GM23248 (cell line): ENCODE results near the gene METTL4. TPM values are rescaled to one million over a fixed set of nuclear protein-coding genes. Genes with fewer than 3 reads are reported as not detected.

Experiments used
- DNase-seq: peaks from one replicate; pipeline ENCODE4 v3.0.0-alpha.2; 2015
- H2AFZ ChIP-seq: fragments of 200-600 bp; sonication (generic); 2 replicates; pipeline ENCODE4 v1.6.1; 2016; ENCODE audit warnings: antibody characterized with exemption
- H3F3A ChIP-seq: fragments of 200-600 bp; sonication (generic); 2 replicates; pipeline ENCODE4 v1.6.1; 2016; ENCODE audit warnings: mild to moderate bottlenecking, antibody characterized with exemption, mixed run types; ENCODE audit not compliant: insufficient read depth
- H3K27ac ChIP-seq: fragments of 200-600 bp; sonication (generic); 2 replicates; pipeline ENCODE4 v1.5.1; 2016; ENCODE audit warnings: mild to moderate bottlenecking
- H3K27me3 ChIP-seq: fragments of 200-600 bp; sonication (generic); replicated peaks from 2 replicates; pipeline ENCODE4 v1.6.1; 2016; ENCODE audit warnings: mild to moderate bottlenecking; ENCODE audit not compliant: insufficient read depth
- H3K36me3 ChIP-seq: fragments of 200-600 bp; sonication (generic); 2 replicates; pipeline ENCODE4 v1.6.1; 2016; ENCODE audit warnings: low read depth, mild to moderate bottlenecking
- H3K4me1 ChIP-seq: fragments of 200-600 bp; sonication (generic); 2 replicates; pipeline ENCODE4 v1.6.1; 2016; ENCODE audit warnings: mild to moderate bottlenecking; ENCODE audit not compliant: insufficient read depth
- H3K4me2 ChIP-seq: fragments of 200-600 bp; sonication (generic); one replicate; pipeline ENCODE4 v1.6.1; 2016; ENCODE audit warnings: mild to moderate bottlenecking; ENCODE audit not compliant: unreplicated experiment
- H3K4me3 ChIP-seq: fragments of 200-600 bp; sonication (generic); 2 replicates; pipeline ENCODE4 v1.5.1; 2016; ENCODE audit warnings: mild to moderate bottlenecking
- H3K79me2 ChIP-seq: fragments of 200-600 bp; sonication (generic); 2 replicates; pipeline ENCODE4 v1.6.1; 2016; ENCODE audit warnings: mild to moderate bottlenecking; ENCODE audit not compliant: insufficient read depth
- H3K9ac ChIP-seq: fragments of 200-600 bp; sonication (generic); 2 replicates; pipeline ENCODE4 v1.6.1; 2016; ENCODE audit warnings: mild to moderate bottlenecking
- H3K9me2 ChIP-seq: fragments of 200-600 bp; sonication (generic); 2 replicates; pipeline ENCODE4 v1.6.1; 2016; ENCODE audit warnings: mixed run types, mild to moderate bottlenecking, moderate library complexity; ENCODE audit not compliant: insufficient read depth
- H3K9me3 ChIP-seq: fragments of 200-600 bp; sonication (generic); one replicate; pipeline ENCODE4 v1.6.1; 2017; ENCODE audit warnings: low read depth
- H4K20me1 ChIP-seq: fragments of 200-600 bp; sonication (generic); 2 replicates; pipeline ENCODE4 v1.6.0; 2016; ENCODE audit not compliant: insufficient read depth
- EZH2 ChIP-seq: fragments of 200-600 bp; sonication (generic); IDR thresholded peaks from 2 replicates; pipeline ENCODE4 v1.6.1; 2018; ENCODE audit warnings: antibody characterized with exemption, mild to moderate bottlenecking; ENCODE audit not compliant: insufficient read depth, poor library complexity, severe bottlenecking
- EZH2phosphoT487 ChIP-seq: fragments of 200-600 bp; sonication (generic); IDR thresholded peaks from 2 replicates; pipeline ENCODE4 v1.6.1; 2018; ENCODE audit warnings: antibody characterized with exemption, moderate library complexity, mild to moderate bottlenecking, low read depth; ENCODE audit not compliant: insufficient read depth
- WGBS, 2 experiments: methylation state at CpG; one replicate each; pipeline ENCODE4 v1.1.6; 2015 to 2017; ENCODE audit warnings: low lambda C conversion rate in 2 of 2, low coverage in 1 of 2; ENCODE audit errors: missing lambda C conversion rate in 2 of 2; 5-methylcytosine and 5-hydroxymethylcytosine counted together
- in situ Hi-C: fragments of 300-500 bp; cut with MboI; formaldehyde crosslinking; loops from 2 replicates; pipeline ENCODE4 v1.15.0; 2020
- polyA plus RNA-seq: library from polyadenylated mRNA; unstranded; fragments of >200 nt; fragmentation: Nextera tagmentation; extraction: Ambion mirVana; gene quantifications from 2 replicates; pipeline ENCODE4 v1.2.1, GENCODE V29; 2016
- total RNA-seq: library from RNA; depleted of rRNA; stranded (reverse); fragments of >200 nt; shearing (Covaris generic); gene quantifications from 2 replicates; pipeline ENCODE4 v1.2.3, GENCODE V29; 2014

The METTL4 gene
- total and polyA plus RNA-seq, 2 experiments from 2014 or later, result 5.6 to 9.9 TPM

DNA sequence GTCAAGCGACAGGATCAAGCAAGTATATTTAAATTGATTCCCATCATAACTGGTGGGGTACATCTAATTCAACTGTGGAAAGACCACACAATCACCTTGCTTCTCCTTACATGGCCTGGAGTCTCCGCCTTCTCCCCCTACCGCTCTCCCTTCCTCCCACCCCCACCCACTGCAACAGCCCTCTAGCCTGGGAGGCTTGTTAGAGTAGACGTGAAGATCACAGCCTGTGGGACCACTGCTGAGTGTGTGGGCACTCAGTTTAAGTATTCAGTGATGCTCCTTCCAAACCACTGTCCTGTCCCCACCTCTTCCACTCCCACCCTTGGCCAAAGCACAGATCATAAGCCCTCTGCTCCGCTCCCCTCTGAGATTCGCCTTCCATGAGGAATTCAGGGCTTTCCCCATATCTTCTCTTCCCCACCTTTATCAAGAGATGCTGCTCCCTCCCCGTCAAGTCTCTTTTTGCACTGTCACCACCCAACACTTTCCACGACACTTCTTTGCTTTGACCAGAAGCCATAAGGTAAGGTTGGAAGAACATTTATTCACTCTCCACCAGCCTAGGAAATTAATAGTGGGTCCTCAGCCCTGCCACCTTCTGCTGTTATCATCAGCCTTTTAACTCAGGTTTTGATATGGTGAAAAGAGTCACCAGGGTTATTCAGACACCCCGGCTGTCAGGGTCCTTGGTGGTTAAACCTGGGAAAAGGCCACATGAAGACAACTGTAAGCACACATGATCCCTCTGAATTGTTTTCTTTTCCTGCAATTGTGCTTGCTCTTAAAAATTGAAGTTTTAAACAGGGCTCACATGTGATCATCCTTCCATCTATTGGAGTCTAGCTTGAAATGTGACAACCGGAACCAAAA is 1.7 kb downstream of the METTL4 start:
- no peaks in the 10 kb centered on the region for H3K27me3 ChIP-seq
- in situ Hi-C loops, result no loop called here
- peak overlapping the region; percentile 89 for H3K4me2 ChIP-seq
- no peaks in the 10 kb centered on the region for H3K9me2 ChIP-seq
- H3K4me1 ChIP-seq, result peaks cover 30% of the 10 kb centered on the region
- no peaks in the 10 kb centered on the region; the same call in 1 of the 2 replicates for H3K36me3 ChIP-seq
- H3K9ac ChIP-seq, result peak overlapping the region; percentile 91
- WGBS, 2 experiments, result 82 to 90% methylated on average over 8 to 10 of the region's 10 CpGs
- DNase-seq, result no peak
- peaks cover 75% of the 10 kb centered on the region for H3K79me2 ChIP-seq
- H3K27ac ChIP-seq, result no peak overlapping the region
- H3K4me3 ChIP-seq, result peak overlapping the region; percentile 95
- H3F3A ChIP-seq, result 0 out of 2 replicates have a peak, but pooled peaks cover 5% of the 10 kb centered on the region
- peak overlapping the region; percentile 97 for H2AFZ ChIP-seq
- H3K9me3 ChIP-seq, result no peaks in the 10 kb centered on the region
- TF ChIP-seq EZH2phosphoT487 (no peak), EZH2 (no peak)
- H4K20me1 ChIP-seq, result no peaks in the 10 kb centered on the region

DNA sequence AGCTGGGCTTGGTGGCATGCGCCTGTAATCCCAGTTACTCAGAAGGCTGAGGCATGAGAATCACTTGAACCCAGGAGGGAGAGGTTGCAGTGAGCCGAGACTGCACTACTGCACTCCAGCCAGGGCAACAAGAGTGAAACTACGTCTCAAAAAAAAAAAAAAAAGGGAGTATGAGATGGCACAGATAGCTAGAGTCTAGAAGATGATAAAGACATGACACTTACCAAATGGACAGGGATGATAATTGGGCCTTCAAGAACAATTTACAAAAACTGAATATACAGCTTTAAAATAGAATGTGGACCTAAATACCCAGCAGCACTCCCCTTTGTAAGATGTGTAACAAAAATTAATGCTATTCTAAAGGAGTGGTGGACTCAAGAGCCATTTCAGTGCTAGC is 2.7 kb downstream of the METTL4 start:
- Histone ChIP-seq H3K27ac (no peak overlapping the region), H3K4me2 (no peak overlapping the region), H3K4me1 (peaks cover 23% of the 10 kb centered on the region), H3K4me3 (no peak overlapping the region), H3K9me2 (no peaks in the 10 kb centered on the region), H3F3A (0 out of 2 replicates have a peak, but pooled peaks cover 5% of the 10 kb centered on the region), H3K9ac (no peak overlapping the region), H3K9me3 (no peaks in the 10 kb centered on the region), H3K27me3 (no peaks in the 10 kb centered on the region), H3K36me3 (no peaks in the 10 kb centered on the region; the same call in none of the 2 replicates), H2AFZ (no peak overlapping the region), H3K79me2 (peaks cover 65% of the 10 kb centered on the region), H4K20me1 (no peaks in the 10 kb centered on the region)
- 82 to 85% methylated on average over 3 of the region's 3 CpGs for WGBS, 2 experiments
- TF ChIP-seq EZH2phosphoT487, result no peak
- TF ChIP-seq EZH2, result no peak
- in situ Hi-C loops, result no loop called here
- DNase-seq, result no peak

- TF ChIP-seq EZH2phosphoT487 (no peak), EZH2 (no peak)
- DNase-seq, result no peak
- Histone ChIP-seq H3K9me3 (no peaks in the 10 kb centered on the region), H3K36me3 (no peaks in the 10 kb centered on the region; the same call in none of the 2 replicates), H3K27ac (no peak overlapping the region), H4K20me1 (no peaks in the 10 kb centered on the region), H3K4me2 (no peak overlapping the region), H3K9ac (no peak overlapping the region), H3K4me1 (peaks cover 19% of the 10 kb centered on the region), H2AFZ (no peak overlapping the region), H3K27me3 (no peaks in the 10 kb centered on the region), H3K9me2 (no peaks in the 10 kb centered on the region), H3K4me3 (no peak overlapping the region), H3F3A (0 out of 2 replicates have a peak, but pooled peaks cover 5% of the 10 kb centered on the region), H3K79me2 (peaks cover 60% of the 10 kb centered on the region)
- 77 to 83% methylated on average over 6 of the region's 6 CpGs for WGBS, 2 experiments
- in situ Hi-C loops, result no loop called here
Measured at GRCh38 chr18:2568129-2568528, 3.2 kb downstream of the METTL4 start.

GRCh38 chr18:2564373-2564772 is 6.9 kb downstream of the METTL4 start:
- no peaks in the 10 kb centered on the region for H4K20me1 ChIP-seq
- no peak for TF ChIP-seq EZH2phosphoT487
- H3F3A ChIP-seq, result no peaks in the 10 kb centered on the region
- H3K4me2 ChIP-seq, result no peak overlapping the region
- DNase-seq, result no peak
- no peaks in the 10 kb centered on the region for H3K4me1 ChIP-seq
- in situ Hi-C loops, result no loop called here
- no peaks in the 10 kb centered on the region for H3K9me2 ChIP-seq
- no peak overlapping the region for H3K9ac ChIP-seq
- no peak overlapping the region for H3K4me3 ChIP-seq
- H3K27me3 ChIP-seq, result no peaks in the 10 kb centered on the region
- H3K27ac ChIP-seq, result no peak overlapping the region
- H3K79me2 ChIP-seq, result peaks cover 33% of the 10 kb centered on the region
- no peak overlapping the region for H2AFZ ChIP-seq
- WGBS, 2 experiments, result 92 to 94% methylated on average over 1 of the region's 1 CpG
- H3K9me3 ChIP-seq, result no peaks in the 10 kb centered on the region
- no peaks in the 10 kb centered on the region; the same call in none of the 2 replicates for H3K36me3 ChIP-seq
